ENCODE results near the gene SLC38A3. TPM values are rescaled to one million over a fixed set of nuclear protein-coding genes. Genes with fewer than 3 reads are reported as not detected.
A peak's percentile ranks its signal among the peaks of the same experiment; 100 is the strongest.

The SLC38A3 gene
- 1.8 TPM in 1 of 2 replicates, not detected in the other for total RNA-seq

DNA sequence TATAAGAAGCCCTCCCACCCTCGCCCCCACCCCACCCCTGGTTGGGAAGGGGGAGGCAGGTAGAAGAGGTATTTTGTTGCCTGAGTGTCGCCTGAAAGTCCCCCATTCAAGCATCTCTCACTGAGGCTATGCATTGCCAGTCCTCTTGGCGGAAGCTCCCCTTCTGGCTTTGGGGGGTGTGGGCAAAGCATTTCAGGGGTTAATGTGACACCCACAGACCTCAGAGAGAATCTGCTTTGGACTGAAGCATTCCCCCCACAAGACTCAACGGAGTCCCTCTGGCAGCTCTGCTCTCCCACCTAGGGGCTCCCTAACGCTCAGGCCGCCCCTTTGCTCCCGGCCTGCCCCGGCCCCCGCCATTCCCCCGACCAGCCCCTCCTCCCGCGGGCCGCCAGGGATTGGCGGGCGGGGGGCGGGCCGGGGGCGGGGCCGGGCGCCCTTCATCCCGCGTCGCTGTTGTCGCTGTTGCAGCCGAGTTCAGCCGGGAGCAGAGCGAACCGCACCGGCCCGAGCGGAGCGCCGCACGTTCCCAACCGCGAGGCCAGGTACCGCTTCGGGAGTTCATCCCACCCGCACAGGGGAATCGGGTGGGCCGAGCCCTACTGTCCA is at the start of gene SLC38A3:
SLC38A3 (plus strand) TSS at position 468 of the 609 bp plus-strand sequence. CDS start 8,929 bp downstream, outside the sequence.
- DNase-seq (ENCODE audit: low read depth): no peak

- no peak for DNase-seq (ENCODE audit: low read depth)
Measured at GRCh38 chr3:50155491-50155878, 49.6 kb upstream of the SLC38A3 start.

DNA sequence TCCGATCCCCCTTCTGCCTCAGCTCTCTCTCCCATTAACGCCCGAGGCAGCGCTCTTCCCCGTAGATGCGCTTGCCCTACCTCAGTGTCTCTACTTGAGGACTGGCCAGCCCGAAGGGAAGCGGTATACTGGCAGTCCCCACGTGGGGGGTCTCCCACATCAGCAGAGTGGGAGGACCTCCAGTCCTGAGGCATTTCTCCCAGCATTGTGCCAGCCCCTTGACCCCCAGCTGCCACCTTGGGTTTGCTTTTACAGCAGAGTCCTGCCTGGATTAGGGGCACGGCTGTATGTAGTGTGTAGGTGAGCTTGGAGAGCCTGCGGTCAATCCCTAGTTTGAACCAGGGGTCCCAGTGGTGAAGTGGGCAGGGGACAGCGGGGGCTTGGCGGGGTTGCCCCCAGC is 49.2 kb upstream of the SLC38A3 start:
- no peak for DNase-seq (ENCODE audit: low read depth)

- no peak for DNase-seq (ENCODE audit: low read depth)
Measured at GRCh38 chr3:50156549-50157493, 48.2 kb upstream of the SLC38A3 start.

DNA sequence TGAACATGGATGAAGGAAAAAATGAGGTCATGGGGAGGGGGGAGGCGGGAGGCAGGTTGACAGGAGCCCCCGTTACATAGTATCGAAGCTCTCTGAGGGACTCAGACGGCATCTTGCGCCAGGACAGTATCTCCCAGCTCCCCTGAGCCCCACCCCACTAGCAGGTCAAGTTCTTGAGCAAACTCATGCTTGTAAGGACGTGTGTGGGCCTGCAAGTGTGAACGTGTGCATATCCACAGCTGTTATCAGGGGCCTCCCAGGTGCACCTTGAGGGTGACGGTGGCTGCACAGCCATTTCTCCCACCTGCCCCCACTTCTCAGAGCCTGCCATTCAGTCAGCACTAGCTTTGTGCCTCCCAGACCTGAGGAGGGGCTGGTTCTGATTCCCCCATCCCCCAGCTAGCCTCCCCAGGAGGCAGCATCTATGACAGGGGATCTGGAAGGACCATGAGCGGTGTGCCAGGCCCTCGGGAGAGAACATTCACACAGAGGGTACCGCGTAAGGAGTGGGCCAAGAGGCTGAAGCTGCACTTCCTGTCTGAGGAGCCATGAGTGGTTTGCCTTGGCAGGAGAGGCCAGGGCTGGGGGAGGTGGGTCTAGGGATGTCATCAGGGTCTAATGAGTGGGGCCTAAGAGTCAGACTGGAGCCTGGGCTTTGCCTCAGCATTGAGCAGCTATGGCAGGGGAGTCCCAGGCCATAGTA is 47.1 kb upstream of the SLC38A3 start:
- DNase-seq (ENCODE audit: low read depth): no peak

GRCh38 chr3:50158530-50159146 is 46.4 kb upstream of the SLC38A3 start:
- DNase-seq (ENCODE audit: low read depth): no peak

- no peak for DNase-seq (ENCODE audit: low read depth)
Measured at GRCh38 chr3:50160561-50160983, 44.5 kb upstream of the SLC38A3 start.

DNA sequence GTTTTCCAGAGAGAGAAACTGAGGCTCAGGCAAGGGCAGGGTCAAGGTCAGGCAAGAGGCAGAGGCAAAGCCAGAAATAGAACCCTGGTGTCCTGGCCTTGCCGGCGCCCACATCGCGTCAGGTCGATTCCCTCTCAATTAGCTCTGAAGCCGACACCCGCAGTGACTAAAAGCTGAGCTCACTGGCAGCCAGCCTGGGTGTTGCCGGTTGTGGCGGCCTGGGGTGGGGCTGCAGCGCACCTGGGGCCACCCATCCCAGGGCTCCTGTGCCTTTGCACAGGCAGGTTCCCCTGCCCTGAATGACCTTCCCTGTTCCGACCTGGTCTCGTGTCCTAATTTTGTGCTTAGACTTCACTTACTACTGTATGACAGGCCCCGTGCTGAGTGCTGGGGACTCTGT is 43.8 kb upstream of the SLC38A3 start:
- no peak for DNase-seq (ENCODE audit: low read depth)

DNA sequence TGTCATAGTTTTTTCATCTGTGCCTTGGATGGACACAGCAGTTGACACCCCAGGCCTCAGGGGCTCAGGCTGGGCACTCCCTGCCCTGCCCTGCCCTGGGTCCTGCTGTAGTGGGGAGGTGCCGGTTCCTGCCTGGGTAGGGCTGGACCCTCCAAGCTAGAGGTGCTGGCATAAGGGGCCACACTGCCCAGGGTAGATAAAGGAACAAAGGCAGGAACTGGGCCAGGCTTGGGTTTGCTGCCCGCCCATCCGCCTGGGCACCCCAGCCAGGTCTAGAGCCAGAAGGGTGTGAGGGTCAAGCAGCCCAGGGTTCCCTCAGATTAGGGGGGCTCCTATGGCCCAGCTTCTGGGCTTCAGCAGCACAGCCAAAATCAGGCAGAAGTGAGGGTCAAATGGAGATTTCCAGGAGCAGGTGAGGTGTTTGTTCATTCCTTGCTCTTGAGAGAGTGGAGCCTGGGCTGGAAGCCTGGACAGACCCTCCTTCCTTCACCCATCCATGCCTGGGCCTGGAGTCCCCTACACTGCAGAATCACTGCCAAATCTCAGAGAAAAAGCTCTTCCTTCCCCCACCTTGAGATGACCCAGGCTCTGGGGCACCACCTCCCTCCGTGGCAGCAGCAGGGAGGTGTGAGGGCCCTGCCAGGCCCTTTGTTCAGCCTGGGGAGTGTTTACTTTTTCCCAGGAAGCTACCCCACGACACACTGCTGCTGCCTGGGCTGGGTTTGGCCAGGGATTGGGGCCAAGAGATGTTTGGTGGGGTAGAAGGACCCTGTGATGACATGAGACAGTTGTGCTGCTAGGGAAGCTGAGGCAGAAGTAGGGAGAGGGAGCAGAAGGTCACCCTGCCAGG is 42.8 kb upstream of the SLC38A3 start:
- no peak for DNase-seq (ENCODE audit: low read depth)

GRCh38 chr3:50163572-50164455 is 41.3 kb upstream of the SLC38A3 start:
- DNase-seq (ENCODE audit: low read depth): peak; percentile 82

GRCh38 chr3:50164481-50164880 is 40.6 kb upstream of the SLC38A3 start:
- DNase-seq (ENCODE audit: low read depth): no peak

DNA sequence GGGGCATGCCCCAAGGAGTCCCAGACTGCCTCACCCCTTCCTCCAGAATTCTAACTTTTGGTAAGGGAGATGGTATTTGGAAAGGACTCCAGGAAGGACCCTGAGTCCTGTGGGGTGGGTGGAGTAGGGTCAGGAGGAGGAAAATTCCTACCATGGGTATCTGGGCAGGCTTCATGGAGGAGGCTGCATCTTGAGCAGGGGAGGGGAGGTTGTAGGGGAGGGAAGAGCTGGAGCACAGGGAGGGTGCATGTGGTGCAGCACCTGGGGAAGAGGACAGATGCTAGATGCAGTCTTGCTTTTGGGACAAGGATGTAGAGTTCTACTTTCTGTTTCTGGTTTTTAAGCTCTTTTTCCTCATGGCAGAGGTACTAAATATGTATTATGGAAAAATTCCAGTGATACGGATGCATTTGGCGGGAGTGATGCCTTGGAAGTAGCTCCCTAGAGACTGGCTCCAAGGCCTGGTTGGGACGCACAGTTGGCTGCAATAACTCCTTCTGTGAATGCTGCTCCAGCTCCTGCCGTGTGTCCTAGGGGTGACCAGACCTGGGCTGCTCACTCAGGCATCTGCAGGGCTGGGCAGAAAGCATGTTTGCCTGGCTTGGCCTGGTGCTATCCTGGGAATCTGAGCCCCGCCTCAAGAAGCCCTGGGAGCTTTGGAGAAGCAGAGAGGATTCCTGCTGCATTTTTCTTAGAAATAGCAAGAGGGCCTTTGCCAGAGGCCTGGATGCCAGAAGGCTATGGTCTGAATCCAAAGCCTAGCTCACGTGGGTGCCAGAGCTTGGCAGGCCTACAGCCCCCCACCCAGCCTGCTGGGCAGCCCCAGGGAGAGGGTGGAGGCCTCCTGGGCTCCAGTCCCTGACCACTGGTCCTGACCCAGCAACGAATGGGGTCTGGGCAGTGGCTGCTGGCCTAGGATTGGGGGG is 39.8 kb upstream of the SLC38A3 start:
- peak; percentile 85 for DNase-seq (ENCODE audit: low read depth)

DNA sequence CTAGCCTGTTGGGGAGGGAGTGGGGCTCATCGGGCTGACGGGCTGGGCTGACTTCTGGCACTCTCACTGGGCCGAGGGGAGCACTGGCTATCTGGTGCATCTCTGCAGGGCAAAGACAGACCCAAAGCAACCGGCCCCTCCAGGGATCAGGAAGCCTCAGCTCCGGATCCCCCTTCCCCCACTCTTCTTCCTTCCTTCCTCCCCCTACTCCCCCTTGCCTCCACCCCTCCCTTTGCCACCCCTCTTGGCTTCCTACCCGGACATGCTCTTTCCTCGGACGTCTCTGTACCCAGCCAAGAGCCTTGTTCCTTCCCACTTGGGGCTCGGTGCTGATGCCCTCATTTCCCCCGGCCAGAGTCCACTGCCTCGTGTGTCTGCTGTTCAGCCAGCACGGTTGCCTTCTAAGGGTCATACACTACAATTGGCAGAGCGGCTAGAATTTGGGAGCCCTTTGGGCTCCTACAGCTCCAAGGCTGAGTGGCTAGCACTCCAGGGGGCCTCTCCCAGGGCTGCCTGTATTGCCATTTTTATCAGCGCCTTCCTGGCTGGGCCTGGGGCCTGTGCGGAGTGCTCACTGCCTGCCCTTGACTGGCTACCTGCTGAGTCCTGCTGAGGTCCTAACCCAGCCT is 39.0 kb upstream of the SLC38A3 start:
- DNase-seq (ENCODE audit: low read depth): no peak

DNA sequence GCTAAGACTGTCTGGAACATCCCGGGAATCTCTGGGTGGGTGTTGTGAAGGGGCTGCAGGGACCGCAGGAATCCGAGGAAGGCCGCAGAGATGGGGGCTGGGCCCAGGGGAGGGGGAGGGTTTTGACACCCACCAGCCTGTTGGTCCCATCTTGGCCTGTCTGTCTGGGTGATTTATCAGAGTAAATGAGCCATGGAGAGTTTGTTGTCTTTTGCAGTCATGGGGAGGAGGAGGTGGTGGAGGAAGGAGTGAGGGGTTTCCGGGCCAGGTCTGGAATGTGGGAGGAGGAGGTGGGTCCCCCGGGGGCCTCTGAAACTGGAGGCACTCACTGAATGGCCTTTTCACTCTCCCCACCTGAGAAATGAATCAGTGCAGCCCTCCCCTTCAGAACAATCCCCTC is 38.5 kb upstream of the SLC38A3 start:
- peak; percentile 87 for DNase-seq (ENCODE audit: low read depth)

GRCh38 chr3:50167069-50167840 is 37.8 kb upstream of the SLC38A3 start:
- DNase-seq (ENCODE audit: low read depth): peak; percentile 91

- no peak for DNase-seq (ENCODE audit: low read depth)
Measured at GRCh38 chr3:50167841-50168209, 37.2 kb upstream of the SLC38A3 start.

- no peak for DNase-seq (ENCODE audit: low read depth)
Measured at GRCh38 chr3:50168388-50168787, 36.7 kb upstream of the SLC38A3 start.

GRCh38 chr3:50168791-50169190 is 36.3 kb upstream of the SLC38A3 start:
- no peak for DNase-seq (ENCODE audit: low read depth)

All from renal cortical epithelial cell (primary cell).